Prostate gland (tissue), 2 donors: ENCODE data around the gene CRACR2A. TPM values are rescaled to one million over a fixed set of nuclear protein-coding genes. Genes with fewer than 3 reads are reported as not detected.

Experiments
- DNase-seq: peaks from one replicate; pipeline ENCODE4 v3.0.0-alpha.2; 2019; ENCODE audit warnings: low spot score
- H3K27ac ChIP-seq, 2 donors: fragments of 200-600 bp; sonication (generic); 2 replicates each; pipeline ENCODE4 v1.5.1; 2017 to 2019
- H3K27me3 ChIP-seq: fragments of 200-600 bp; sonication (generic); replicated peaks from 2 replicates; pipeline ENCODE4 v1.5.1; 2019; ENCODE audit not compliant: insufficient read depth
- H3K36me3 ChIP-seq, 2 donors: fragments of 200-600 bp; sonication (generic); 1 replicate in 1 of 2; 2 replicates in 1 of 2; pipeline versions ENCODE4 v1.5.1 to v1.8.1; 2017 to 2019
- H3K4me1 ChIP-seq: fragments of 200-600 bp; sonication (generic); replicated peaks from 2 replicates; pipeline ENCODE4 v1.5.1; 2019
- H3K4me3 ChIP-seq, 2 donors: fragments of 200-600 bp; sonication (generic); 2 replicates each; pipeline ENCODE4 v1.5.1; 2017 to 2019
- H3K9me3 ChIP-seq: fragments of 200-600 bp; sonication (generic); 2 replicates; pipeline ENCODE4 v1.5.1; 2017
- POLR2A ChIP-seq: fragments of 450-650 bp; IDR thresholded peaks from one replicate; pipeline ENCODE4 v1.6.1; 2016; ENCODE audit warnings: antibody characterized with exemption, mild to moderate bottlenecking
- POLR2AphosphoS5 ChIP-seq: sonication (generic); formaldehyde crosslinking; IDR thresholded peaks from one replicate; pipeline ENCODE4 v1.6.1; 2017; ENCODE audit warnings: antibody characterized with exemption
- WGBS: methylation state at CpG from one replicate; pipeline ENCODE4 v1.1.5; 2018; 5-methylcytosine and 5-hydroxymethylcytosine counted together
- intact Hi-C: fragments of 100-400 bp; cut with DNase I; formaldehyde crosslinking; loops from one replicate; pipeline ENCODE4 v1.14.2; 2022
- total RNA-seq, 2 donors: library from RNA; depleted of rRNA; stranded (reverse); fragments of >200 nt; gene quantifications; one replicate each; pipeline ENCODE4 v1.1.0, GENCODE V29; 2016
- TF ChIP-seq, protein P1 (sequence below), 4 experiments: fragments of 200-600 bp in 2 of 4; fragments of 450-650 bp in 2 of 4; sonication (generic) in 2 of 4; IDR thresholded peaks; 1 replicate in 3 of 4; 2 replicates in 1 of 4; pipeline ENCODE4 v1.5.1; 2016 to 2019; ENCODE audit warnings: antibody characterized with exemption in 4 of 4, mild to moderate bottlenecking in 2 of 4, moderate library complexity in 2 of 4

Gene CRACR2A
- total RNA-seq, 2 donors from 2014 or later: 21.6 to 39.1 TPM

DNA sequence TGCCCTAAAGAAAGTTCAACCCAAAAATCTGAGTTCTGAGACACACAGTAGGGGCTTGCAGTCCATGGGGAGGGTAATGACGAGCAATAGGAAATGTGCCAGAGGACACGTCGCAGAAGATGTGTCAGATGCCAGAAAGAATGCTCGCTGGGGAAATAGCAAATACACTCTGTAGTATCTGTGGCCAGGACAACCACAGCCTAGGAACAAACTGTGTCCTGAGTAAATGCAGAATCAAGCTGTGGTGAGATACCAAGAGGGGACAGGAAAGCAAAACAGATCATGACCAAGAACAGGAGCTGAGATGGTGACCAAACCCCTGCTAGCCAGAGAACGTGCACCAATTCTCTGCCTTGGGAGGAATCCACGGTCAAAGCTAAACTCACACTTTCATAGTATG lies 9.1 kb downstream of the CRACR2A start:
- Histone ChIP-seq H3K27me3 (no peaks in the 10 kb centered on the region), H3K4me3 (no peak overlapping the region), H3K36me3 (no peaks in the 10 kb centered on the region), H3K27ac (peak overlapping the region; percentile 58 to 96), H3K4me1 (peaks cover 18% of the 10 kb centered on the region), H3K9me3 (no peaks in the 10 kb centered on the region)
- 59% methylated on average over 6 of the region's 6 CpGs for WGBS
- peak; percentile 42 for DNase-seq
- intact Hi-C loops: no loop called here
- peak; percentile 66 for TF ChIP-seq POLR2AphosphoS5
- TF ChIP-seq, protein P1, sequence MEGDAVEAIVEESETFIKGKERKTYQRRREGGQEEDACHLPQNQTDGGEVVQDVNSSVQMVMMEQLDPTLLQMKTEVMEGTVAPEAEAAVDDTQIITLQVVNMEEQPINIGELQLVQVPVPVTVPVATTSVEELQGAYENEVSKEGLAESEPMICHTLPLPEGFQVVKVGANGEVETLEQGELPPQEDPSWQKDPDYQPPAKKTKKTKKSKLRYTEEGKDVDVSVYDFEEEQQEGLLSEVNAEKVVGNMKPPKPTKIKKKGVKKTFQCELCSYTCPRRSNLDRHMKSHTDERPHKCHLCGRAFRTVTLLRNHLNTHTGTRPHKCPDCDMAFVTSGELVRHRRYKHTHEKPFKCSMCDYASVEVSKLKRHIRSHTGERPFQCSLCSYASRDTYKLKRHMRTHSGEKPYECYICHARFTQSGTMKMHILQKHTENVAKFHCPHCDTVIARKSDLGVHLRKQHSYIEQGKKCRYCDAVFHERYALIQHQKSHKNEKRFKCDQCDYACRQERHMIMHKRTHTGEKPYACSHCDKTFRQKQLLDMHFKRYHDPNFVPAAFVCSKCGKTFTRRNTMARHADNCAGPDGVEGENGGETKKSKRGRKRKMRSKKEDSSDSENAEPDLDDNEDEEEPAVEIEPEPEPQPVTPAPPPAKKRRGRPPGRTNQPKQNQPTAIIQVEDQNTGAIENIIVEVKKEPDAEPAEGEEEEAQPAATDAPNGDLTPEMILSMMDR (IDR thresholded peaks at IDR 0.05): no peak

DNA sequence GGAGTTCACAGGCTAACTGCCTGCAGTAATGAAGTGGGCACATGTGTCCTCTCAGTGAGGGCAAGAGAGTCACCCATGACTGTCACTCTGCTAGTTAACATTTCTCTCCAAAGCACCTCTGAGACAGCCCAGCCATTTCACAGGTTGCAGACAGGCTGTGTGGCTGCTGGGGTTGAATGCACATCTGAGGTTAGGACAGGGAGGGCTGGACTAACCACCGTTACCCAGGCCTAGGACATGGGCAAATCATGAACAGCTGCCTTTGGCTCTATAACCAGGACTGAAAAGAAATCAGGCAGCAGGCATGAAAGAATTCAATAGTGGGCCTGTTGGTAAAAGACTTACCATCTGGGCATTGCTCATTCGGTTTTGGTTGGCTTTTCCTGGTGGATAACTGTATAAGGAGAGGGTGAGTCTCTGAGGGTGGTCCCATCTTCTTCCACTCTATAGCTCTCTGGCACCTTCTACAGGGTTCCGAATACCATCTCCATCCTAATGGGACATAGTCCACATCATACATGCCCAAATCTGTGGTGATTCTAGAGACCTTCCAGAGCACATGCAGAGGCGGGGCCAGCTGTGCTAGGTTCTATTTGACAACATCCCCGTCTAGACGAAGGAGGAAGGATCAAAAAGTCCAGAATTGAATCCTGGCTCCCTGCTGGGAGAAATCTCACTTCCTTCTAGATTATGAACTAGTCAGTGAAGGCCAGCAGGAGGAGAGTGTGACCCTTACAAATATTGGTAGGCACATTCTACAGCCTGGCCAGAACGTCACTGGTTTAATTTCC lies 10.8 kb downstream of the CRACR2A start:
- TF ChIP-seq POLR2AphosphoS5: no peak
- TF ChIP-seq, protein P1 (IDR thresholded peaks at IDR 0.05): no peak
- TF ChIP-seq POLR2A: no peak
- intact Hi-C loops: no loop called here
- WGBS: 94% methylated on average over 7 of the region's 7 CpGs
- Histone ChIP-seq H3K36me3 (no peaks in the 10 kb centered on the region), H3K4me1 (peaks cover 3% of the 10 kb centered on the region), H3K9me3 (no peaks in the 10 kb centered on the region), H3K4me3 (no peak overlapping the region), H3K27ac (no peak overlapping the region), H3K27me3 (no peaks in the 10 kb centered on the region)
- no peak for DNase-seq

DNA sequence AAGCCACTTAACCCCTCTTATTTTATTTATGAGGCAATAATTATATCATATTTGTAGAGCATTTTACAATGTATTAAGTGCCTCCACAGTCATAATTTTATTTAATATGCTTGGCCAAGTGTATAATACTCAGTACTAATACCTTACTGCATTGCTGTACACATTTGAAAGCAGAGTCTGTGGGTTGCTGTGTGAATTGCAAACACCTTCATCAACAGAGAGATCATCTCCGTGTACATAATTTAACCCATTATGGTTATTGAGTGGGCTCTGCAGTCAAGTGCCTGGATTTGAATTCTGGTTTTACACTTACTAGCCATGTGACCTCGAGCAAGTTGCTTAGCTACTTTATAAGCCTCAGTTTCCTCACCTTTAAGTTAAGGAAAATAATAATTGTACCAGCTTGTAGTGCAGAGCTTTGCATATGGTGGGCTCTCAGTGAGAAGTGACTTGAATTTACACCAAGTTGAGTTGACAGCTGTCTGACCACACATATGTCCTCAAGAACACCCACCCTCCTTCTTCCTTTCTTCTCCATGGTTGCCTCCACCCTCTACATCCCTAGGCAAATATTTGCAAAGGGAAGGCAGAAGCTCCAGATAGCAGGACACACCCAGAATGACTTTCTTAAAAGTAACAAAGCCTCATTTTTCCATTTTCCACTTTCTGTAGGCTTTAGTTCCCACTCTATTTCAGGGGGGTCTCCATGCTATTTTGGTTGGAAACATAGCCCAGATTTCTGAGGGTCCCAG lies 12.3 kb downstream of the CRACR2A start:
- Histone ChIP-seq H3K27me3 (no peaks in the 10 kb centered on the region), H3K9me3 (no peaks in the 10 kb centered on the region), H3K4me3 (no peak overlapping the region), H3K27ac (no peak overlapping the region), H3K4me1 (no peaks in the 10 kb centered on the region), H3K36me3 (no peaks in the 10 kb centered on the region)
- WGBS: 56% methylated on average over 2 of the region's 2 CpGs
- intact Hi-C loops: no loop called here
- no peak for DNase-seq
- TF ChIP-seq, protein P1 (IDR thresholded peaks at IDR 0.05): no peak
- TF ChIP-seq POLR2AphosphoS5 (no peak), POLR2A (no peak)

DNA sequence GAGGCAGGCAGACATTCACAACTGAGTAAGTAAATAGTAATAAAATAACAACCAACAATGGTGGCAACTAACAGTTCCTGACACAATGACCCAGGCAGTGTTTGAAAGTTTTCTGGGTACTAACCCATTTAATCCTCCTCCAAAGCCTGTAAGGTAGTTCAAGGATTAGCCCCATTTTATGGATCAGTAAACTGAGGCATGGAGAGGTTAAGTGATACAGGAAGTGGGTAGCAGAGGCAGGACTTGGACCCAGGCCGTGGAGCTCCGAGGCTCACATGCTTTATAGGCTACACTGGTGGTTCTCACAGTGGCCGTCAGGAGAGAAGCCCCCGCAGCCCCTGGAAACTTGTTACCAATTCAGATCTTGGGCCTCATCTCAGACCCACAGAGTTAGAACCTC lies 17.5 kb downstream of the CRACR2A start:
- Histone ChIP-seq H3K27ac (no peak overlapping the region), H3K27me3 (no peaks in the 10 kb centered on the region), H3K9me3 (no peaks in the 10 kb centered on the region), H3K4me1 (no peaks in the 10 kb centered on the region), H3K4me3 (no peak overlapping the region), H3K36me3 (no peaks in the 10 kb centered on the region)
- WGBS: 93% methylated on average over 4 of the region's 4 CpGs
- intact Hi-C loops: no loop called here
- TF ChIP-seq, protein P1 (IDR thresholded peaks at IDR 0.05): no peak
- TF ChIP-seq POLR2AphosphoS5 (no peak), POLR2A (no peak)
- no peak for DNase-seq
